ENCODE measurements around the gene PDGFD.

Gene PDGFD

DNA sequence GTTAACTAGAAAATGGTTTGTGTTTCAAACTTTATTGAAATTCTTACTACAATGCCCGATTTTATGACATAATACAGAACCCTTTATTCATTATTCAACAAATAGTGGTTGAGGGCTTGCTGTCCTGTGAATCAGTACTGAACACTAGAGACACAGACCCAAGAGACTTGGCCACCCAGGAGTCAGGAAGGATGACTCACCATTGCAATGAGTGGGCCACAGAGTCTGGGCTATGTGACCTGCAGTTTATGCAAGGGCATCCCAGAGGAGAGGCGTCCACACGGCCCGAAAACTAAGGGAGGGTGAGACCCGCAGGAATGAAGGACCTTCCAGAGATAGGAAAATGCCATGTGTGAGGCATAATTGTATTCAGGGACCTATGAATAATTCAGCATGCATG lies 271.3 kb downstream of the PDGFD start:
- no peak overlapping the region for H3K27ac ChIP-seq
- TF ChIP-seq, protein P1, sequence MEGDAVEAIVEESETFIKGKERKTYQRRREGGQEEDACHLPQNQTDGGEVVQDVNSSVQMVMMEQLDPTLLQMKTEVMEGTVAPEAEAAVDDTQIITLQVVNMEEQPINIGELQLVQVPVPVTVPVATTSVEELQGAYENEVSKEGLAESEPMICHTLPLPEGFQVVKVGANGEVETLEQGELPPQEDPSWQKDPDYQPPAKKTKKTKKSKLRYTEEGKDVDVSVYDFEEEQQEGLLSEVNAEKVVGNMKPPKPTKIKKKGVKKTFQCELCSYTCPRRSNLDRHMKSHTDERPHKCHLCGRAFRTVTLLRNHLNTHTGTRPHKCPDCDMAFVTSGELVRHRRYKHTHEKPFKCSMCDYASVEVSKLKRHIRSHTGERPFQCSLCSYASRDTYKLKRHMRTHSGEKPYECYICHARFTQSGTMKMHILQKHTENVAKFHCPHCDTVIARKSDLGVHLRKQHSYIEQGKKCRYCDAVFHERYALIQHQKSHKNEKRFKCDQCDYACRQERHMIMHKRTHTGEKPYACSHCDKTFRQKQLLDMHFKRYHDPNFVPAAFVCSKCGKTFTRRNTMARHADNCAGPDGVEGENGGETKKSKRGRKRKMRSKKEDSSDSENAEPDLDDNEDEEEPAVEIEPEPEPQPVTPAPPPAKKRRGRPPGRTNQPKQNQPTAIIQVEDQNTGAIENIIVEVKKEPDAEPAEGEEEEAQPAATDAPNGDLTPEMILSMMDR (conservative IDR thresholded peaks at IDR 0.05; ENCODE audit: low read depth, low read length), result no peak
- no peaks in the 10 kb centered on the region for H4K20me1 ChIP-seq (ENCODE audit: insufficient read depth)
- H2AFZ ChIP-seq (ENCODE audit: low read depth), result no peak overlapping the region
- H3K4me2 ChIP-seq, result no peak overlapping the region
- peaks cover 2% of the 10 kb centered on the region for H3K4me1 ChIP-seq (ENCODE audit: low read depth, poor library complexity, severe bottlenecking)
- no peaks in the 10 kb centered on the region for H3K36me3 ChIP-seq (ENCODE audit: insufficient read depth)
- H3K9ac ChIP-seq, result no peak overlapping the region
- H3K79me2 ChIP-seq (ENCODE audit: insufficient read depth, low read depth), result no peaks in the 10 kb centered on the region
- H3K27me3 ChIP-seq (ENCODE audit: insufficient read depth, low read depth), result no peaks in the 10 kb centered on the region
- no peak overlapping the region for H3K4me3 ChIP-seq (IDR thresholded peaks at IDR 0.05; ENCODE audit: insufficient read depth, low read depth, low read length)

DNA sequence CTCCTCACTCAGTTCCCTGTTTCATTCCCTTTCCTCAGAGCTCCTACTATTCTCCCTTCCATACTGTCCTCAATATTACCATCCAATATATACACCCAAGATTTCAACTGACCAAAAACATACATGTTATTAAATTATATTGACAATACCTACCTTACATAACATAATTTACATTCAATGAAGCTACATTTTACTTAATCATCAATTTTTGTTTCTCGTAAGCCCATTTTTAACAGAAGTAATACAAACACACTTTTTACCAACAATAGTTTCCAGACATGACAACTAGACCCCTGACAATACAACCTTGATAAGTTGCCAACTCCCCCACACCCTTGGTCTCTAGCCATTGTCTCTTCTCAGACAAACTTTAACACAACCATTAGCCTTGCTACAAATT lies 273.3 kb downstream of the PDGFD start:
- no peaks in the 10 kb centered on the region for H4K20me1 ChIP-seq (ENCODE audit: insufficient read depth)
- no peaks in the 10 kb centered on the region for H3K27me3 ChIP-seq (ENCODE audit: insufficient read depth, low read depth)
- H3K27ac ChIP-seq, result no peak overlapping the region
- no peak overlapping the region for H3K9ac ChIP-seq
- TF ChIP-seq, protein P1 (conservative IDR thresholded peaks at IDR 0.05; ENCODE audit: low read depth, low read length), result no peak
- no peak overlapping the region for H3K4me3 ChIP-seq (IDR thresholded peaks at IDR 0.05; ENCODE audit: insufficient read depth, low read depth, low read length)
- no peaks in the 10 kb centered on the region for H3K79me2 ChIP-seq (ENCODE audit: insufficient read depth, low read depth)
- no peak overlapping the region for H2AFZ ChIP-seq (ENCODE audit: low read depth)
- H3K4me1 ChIP-seq (ENCODE audit: low read depth, poor library complexity, severe bottlenecking), result no peaks in the 10 kb centered on the region
- H3K36me3 ChIP-seq (ENCODE audit: insufficient read depth), result no peaks in the 10 kb centered on the region
- no peak overlapping the region for H3K4me2 ChIP-seq

DNA sequence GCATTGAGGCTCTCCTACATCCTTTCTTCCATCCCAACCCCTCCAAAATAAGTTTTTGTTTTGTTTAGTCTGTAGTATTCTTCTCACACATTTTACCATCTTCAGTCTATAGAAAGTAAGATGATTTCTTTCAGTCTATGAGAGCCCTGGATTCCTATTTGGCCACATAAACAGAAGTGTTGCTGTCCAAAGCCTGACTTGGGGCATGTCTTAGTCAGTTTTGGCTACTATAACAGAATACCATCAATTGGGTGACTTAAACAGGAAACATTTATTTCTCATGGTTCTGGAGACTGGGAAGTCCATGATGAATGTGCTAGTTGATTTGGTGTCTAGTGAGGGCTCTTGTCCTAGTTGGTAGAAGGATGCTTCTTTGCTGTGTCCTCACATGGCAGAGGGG lies 274.3 kb downstream of the PDGFD start:
- Histone ChIP-seq H3K27ac (no peak overlapping the region), H3K4me2 (no peak overlapping the region), H3K9ac (no peak overlapping the region), H3K4me3 (IDR thresholded peaks at IDR 0.05; ENCODE audit: insufficient read depth, low read depth, low read length) (no peak overlapping the region), H3K4me1 (ENCODE audit: low read depth, poor library complexity, severe bottlenecking) (no peaks in the 10 kb centered on the region), H3K36me3 (ENCODE audit: insufficient read depth) (no peaks in the 10 kb centered on the region), H3K79me2 (ENCODE audit: insufficient read depth, low read depth) (no peaks in the 10 kb centered on the region), H4K20me1 (ENCODE audit: insufficient read depth) (no peaks in the 10 kb centered on the region), H2AFZ (ENCODE audit: low read depth) (no peak overlapping the region), H3K27me3 (ENCODE audit: insufficient read depth, low read depth) (no peaks in the 10 kb centered on the region)
- TF ChIP-seq, protein P1 (conservative IDR thresholded peaks at IDR 0.05; ENCODE audit: low read depth, low read length), result no peak

DNA sequence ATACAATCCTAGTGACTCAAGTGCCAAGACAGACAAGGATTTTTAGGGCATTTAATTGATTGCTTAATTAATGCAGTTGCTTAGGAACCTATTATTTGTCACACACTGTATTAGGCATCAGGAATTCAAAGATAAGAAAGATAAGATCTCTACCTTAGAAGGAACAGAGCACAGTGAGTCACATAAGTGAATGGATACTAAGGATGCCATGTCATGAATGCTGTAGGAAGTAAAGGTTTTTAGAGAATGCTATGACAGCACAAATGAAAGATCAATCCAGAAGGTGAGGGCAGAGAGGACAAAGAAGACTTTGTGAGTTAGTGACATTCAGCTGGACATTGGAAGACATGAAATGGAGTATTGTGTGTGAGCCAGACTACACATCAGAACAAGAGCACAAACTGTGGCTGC lies 275.4 kb downstream of the PDGFD start:
- no peak overlapping the region for H2AFZ ChIP-seq (ENCODE audit: low read depth)
- no peak overlapping the region for H3K9ac ChIP-seq
- no peaks in the 10 kb centered on the region for H3K36me3 ChIP-seq (ENCODE audit: insufficient read depth)

More for the DNA sequence above, 275.4 kb downstream of the PDGFD start:
- Histone ChIP-seq H3K4me3 (IDR thresholded peaks at IDR 0.05; ENCODE audit: insufficient read depth, low read depth, low read length) (no peak overlapping the region), H3K4me1 (ENCODE audit: low read depth, poor library complexity, severe bottlenecking) (no peaks in the 10 kb centered on the region), H4K20me1 (ENCODE audit: insufficient read depth) (no peaks in the 10 kb centered on the region), H3K79me2 (ENCODE audit: insufficient read depth, low read depth) (no peaks in the 10 kb centered on the region), H3K27me3 (ENCODE audit: insufficient read depth, low read depth) (no peaks in the 10 kb centered on the region), H3K27ac (no peak overlapping the region), H3K4me2 (no peak overlapping the region)
- TF ChIP-seq, protein P1 (conservative IDR thresholded peaks at IDR 0.05; ENCODE audit: low read depth, low read length), result no peak
